HG02852 (cell line): Measurements from ENCODE around the gene SMAD6.

ENCODE experiments used
- ATAC-seq: cut with Tn5 transposase; IDR thresholded peaks from one replicate; pipeline ENCODE4 v1.9.1; 2021; ENCODE audit warnings: mild to moderate bottlenecking, moderate library complexity; ENCODE audit not compliant: unreplicated experiment

The SMAD6 gene

DNA sequence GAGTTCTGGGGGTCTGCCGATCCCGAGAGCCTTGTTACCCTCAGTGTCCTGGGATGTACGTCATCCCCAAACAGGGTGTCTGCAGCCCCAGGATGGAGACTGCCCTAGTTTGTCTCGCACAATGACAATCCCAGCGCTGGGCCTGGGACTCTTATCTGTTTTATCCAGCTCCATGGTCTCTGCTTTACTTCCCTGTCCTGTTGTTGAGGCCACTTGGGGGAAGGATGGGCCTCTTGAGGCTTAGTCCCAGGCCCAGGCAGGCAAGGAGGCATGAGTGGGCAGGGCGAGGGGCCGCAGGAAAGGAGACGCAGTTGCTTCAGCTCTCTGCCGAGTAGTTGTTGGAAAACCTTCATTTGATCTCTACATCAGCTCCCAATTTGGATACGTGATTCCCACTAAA is 17.4 kb downstream of the SMAD6 start:
- no peak for ATAC-seq

DNA sequence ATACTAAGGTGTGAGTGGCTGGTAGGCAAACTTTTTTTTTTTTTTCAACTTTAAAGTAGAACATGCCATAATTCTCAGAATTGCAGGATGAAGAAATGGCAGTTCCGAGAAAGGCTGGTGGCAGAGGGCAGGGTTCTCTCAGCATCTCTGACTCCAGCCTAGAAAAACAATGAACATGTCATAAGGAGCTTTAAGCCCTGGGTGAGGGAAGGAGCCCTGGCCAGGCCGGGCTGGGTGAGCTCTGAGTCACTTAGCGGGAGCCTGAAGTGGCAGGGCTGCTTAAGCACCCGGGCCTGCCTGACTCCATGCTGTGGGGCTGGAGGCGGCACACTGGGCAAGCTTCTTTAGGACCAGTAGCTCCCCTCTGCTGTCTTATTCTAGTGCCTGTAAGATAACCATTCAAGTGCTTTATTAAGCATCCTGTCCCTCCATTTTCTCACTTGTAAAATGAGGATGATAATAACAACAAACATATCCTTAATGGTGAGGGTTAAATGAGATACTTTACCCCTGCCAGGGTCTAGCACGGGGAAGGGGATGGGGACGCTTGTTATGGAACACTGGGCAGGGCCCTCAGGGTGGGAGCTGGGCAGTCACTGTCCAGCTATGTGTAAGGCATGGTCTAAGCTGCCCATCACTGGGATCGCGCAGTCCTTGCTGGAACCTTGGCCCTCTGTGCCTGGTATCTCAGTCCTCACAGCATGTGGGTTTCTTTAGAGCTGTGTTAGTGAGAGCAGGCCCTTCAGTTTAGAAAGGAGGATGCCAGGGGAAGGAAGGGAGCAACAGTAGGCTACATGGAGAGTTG is 18.4 kb downstream of the SMAD6 start:
- no peak for ATAC-seq

DNA sequence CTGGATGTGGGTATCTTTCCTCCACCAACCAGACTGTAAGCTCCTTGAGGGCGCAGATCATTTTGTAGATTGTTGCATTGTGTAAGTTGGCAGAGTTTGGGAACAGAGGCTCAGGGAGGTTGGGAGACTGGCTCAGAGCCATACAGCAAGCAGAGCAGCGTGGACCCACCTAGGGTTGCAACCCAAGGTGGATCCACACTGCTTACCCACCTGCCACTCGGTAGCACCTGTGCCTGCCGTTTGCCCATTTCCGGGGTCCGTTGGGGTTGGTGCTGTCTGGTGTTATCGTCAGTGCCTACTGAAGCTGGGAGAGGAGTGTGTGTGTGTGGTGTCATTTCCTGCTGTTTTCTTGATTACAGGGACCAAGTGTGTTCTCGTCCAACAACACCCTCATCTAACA is 19.0 kb downstream of the SMAD6 start:
- ATAC-seq: no peak

DNA sequence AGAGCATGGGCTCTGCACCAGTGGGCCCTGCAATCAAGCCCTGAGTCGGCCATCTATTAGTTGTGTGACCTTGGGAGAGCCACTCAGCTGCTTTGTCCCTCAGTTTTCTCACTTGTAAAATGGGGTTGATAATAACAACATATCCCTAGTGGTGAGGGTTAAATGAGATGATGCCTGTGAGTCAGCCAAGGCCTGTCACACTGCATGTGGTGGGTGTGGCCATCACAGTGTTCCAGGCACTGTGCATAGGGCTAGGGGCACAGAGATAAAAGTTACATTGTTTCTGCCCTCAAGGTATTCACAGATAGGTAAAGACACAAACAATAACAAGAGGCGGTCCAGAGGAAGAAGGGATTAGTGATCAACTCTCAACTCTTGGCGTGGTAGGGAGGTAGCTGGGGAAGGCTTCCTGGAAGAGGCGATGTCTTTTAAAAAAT is 19.5 kb downstream of the SMAD6 start:
- no peak for ATAC-seq

DNA sequence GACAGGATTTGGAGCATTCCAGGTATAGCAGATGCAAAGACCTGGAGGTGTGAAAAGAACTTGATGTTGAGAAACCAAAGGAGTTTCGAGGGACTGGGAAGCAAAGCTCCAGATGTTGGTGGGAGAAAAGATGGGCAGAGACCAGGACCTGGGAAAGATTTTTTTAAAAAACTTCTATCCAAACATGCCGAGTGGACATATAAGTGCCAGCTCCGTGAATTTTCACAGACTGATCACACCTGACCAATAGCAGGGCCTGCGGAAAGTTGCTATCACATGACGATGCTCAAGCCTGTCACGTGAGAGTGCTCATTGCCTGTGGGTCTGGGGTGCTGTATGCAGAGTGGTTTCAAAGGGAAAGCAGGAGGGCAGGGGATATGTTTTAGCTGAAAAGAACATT is 19.9 kb downstream of the SMAD6 start:
- ATAC-seq: no peak

DNA sequence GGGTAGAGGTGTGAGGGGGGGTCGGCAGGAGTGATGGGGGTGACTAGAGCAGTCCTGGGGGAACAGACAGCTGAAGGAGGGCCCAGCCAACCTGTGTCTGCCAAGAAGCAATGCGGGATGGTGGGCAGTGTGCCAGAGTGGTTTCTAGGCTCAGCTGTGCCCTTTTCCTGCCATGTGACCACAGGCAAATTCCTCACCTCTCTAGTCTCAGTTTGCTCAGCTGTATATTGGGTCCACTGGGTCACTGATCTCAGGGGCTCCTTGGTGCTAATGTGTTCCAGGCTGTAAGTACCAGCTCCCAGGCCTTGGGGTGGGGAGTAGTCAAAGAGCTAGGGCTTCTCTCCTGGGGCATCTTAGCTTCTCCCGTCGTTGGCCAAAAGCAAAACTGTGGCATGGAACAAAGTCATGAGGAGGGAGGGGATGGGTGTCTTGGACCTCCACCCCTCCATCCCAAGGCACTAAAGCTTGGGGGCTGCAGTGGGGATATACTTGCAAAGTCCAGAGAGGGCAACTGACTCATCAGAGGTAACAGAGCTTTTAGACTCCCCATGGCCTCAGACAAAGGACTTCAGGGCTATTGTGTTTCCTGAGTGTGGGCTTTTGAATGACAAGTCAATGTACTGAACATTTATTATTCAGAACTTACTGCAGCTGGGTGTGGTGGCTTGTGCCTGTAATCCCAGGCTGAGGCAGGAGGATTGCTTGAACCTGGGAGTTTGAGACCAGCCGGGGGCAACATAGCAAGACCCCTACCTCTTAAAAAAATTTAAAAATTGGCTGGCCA is 20.9 kb downstream of the SMAD6 start:
- ATAC-seq: no peak

DNA sequence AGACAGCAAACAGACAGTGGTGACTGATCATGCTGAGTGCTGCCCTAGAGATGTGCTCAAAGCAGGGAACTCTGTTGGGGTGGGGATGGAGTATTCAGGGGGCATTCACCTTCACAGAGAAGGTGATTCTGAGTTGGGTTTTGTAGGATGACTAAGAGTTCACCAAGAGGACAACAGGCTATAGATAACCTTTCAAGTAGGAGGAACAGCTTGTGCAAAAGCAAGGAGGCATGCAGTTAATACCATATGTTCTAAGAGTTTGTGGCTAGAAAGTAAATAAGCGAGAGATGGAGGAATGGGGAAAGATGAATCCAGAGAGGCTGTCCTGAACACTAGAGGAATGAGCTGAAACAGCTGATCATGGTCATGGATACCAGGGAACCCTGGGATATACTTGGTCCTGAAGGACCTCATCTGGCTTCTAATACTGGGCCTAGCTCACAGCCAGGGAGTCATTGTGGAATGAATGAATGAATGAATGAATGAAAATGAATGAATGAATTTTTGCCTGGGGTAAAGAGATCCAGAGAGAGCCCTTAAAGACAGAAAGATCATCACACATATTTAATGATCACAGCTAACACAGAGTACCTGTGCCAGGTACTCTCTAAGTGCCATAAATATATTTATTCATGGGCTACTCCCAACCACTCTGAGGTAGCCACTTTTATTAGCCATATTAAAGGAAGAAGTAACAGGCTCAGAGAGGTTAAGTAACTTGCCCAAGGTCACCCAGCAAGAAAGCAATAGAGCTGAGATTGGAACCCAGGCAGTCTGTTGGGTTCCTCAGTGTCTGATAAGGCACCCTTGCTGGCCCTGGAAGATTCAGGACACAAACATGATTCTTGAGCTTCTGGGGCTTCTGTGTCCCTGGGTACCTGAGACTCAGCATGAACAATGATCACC is 22.0 kb downstream of the SMAD6 start:
- ATAC-seq: no peak

DNA sequence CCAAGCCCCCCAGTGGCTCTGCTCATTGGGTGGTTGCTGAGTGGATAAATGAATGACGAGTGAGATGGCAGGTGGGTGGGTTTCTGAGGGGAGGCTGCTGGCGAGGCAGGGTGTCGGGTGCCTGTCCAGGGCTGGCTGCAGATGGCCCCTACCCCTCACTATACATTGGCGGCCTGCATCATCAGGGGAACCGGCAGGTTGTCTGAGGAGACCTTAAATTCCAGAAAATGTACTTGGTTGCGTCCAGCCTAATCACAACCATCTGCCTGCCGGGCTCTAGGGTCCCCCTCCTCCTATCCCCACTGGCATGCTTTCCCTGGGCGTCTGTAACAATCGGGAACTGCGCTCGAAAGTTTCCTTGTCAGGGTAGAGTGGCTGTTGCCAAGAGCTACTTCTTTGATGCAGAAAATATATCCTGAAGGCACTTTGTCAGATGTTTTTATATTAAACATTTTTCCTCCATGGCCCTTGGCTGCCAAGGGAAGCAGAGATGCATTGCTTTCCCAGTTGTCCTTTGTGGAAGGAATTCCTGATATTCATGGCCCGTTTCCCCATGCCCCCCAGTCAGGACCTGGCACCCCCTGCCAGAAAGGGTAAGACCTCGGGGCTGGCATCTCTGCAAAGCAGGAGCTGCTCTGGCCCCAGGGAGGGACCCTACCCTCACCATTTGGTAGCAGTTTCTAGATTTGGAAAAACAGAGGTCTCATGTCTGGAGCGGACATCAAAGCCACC is 22.9 kb downstream of the SMAD6 start:
- no peak for ATAC-seq

DNA sequence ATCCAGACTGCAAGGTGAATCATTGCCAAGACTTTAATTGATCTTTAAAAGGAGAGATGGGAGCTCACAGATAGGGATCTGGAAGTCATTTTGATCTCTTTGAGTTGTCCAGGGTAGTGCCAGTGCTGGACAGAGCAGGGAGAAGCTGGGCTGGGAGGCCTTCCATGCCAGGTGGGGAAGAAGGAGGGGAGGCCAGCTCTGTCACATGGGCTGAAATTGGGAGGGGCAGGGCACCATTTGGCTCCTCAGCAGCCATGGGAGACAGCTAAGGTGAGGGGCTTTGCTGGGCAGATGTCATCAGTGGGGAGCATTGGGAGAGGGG is 23.4 kb downstream of the SMAD6 start:
- ATAC-seq: no peak

DNA sequence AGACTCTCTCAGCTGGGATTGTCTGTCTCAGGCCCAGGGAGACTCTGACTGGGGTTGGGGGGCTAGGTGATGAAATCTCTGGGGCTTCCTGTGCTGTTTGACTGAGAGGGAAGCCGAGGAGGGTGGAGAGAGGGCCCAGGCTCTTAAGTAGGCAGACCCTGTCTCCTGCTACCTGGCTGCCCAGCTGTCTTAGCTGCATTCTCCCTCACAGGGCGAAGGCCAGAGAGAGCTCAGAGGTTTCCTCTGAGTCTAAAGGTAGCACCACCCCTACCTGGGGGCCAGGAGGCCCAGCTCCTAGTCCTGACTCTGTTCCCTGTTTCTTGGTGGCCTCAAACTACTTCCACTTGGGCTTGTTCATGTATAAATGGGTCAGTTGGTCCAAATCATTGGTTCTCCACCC is 24.4 kb downstream of the SMAD6 start:
- ATAC-seq: no peak

DNA sequence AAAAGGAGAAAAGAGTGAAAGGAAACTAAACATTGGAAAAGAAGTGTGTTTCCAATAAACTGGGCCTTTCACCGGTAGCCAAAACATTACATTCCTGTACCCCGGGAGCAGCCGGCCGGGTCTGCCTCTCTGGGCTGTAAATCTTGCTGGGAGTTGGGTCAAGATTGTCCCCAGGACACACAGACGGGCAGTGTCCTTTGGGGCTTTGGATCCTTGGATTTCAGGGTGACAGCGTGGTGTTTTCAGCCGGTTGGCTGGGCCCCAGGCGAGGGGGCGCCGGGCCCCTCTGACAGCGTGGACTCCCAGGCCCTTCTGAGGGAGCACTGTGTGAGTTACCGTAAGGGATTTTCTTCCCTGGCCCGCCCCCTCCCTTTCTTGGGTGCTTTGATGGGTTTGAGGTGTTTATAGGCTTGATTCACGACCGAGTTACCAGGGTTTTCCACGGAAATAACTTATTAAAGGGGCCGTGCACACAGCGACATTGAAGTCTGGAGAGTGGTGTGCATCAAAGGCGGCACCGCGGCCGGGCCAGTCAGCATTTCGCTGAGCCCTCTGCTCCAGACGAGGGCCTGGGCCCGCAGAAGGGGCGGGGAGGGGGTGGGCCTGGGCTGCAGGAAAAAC is 27.4 kb downstream of the SMAD6 start:
- ATAC-seq: no peak

DNA sequence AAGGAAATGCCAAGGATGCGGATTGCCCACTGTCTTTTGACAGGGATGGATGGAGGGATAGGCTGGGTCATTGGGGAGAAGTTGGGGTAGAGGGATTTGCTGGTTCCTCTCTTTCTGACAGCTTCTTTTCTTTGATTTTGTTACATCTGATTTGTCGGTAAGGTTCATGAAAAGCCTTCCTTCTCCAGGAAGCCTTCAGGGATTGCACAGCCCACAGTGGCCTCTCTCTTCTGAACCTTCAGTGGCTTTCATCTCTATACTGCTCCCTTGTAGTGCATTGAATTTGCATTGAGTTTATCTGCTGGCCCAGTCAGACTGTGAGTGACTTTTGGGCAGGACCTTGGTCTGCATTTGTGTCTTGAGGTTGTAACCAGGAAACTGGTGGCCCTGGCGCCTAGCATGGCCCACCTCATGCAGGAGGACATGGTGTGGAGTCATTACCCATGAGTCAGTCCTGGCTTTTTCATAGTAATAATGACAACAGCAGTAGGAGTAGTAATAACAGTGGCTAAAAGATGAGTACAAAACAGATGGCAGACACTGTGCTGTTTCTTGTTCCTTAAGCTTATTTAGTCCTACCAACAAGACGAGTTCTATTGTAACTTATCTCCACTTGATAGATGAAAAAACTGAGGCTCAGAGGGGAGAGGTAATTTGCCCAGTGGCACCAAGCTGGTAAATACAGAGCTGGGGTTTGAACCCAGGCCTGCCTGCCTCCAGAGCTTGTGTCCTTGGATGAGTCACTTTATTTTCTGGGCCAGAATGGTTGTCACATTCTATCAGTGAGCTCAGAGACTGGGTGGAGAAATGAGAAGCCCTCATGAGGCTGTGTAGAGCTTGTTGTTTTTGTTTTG is 28.4 kb downstream of the SMAD6 start:
- no peak for ATAC-seq

DNA sequence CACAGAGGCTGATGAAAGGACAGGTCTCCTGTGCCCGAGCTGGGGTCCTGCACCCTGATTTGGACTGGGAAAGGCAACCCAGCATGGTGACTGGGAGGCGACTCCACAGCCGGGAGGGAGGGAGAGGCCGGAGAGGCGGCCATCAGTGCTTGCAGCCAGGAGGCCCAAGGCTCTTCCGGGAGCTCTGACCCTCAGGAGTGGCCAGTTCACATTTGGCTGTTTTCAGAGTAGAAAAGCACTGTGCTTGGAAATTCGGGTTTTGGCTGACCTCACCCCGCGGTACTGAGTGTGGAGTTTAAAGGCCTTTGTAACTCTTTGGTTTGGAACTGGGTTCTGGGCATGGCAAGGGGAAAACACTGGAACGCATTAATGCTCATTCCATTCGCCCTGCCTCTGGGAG is 31.9 kb downstream of the SMAD6 start:
- no peak for ATAC-seq

DNA sequence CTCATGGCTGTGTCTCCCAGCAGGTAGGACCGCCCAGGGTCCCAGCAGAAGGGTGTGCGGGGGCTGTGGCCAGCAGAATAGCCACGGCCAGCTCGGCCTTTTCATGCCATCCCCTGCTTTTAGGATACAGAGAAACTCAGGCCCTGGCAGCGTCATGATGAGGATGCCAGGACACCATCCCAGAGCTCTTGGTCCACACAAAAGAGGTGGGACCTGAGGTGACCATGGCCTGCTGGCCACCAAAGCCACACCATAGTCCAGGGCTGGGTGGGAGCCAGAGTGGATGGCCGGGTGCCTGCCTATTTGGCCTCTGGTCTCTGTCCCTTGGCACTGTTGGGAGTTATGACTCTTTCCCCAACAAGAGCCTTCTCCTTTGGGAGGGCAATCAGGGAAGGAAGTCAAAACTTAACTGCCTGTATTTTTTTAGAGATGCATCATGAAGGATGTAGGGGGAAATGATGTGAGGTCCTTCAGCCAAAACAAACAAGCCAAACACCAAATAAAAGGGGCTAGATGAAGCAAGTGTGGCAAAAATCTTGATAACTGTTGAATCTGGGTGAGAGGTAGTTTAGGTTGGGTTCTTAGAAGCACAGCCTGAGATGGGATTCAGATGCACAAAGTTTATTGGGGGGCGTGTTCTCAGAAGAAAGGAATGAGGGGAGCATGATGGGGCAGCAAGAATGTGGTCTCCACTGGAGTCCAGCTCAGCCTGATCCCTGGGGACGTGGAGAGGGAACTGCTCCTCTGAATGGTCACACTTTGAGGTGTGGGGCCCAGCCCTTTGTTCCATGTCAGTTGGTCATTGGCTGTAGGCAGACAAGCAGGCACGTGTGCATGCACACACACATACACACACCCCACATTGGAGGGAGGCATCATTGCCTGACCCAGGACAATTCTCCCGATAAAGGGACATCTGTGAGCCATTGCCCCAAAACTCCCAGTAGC is 33.2 kb downstream of the SMAD6 start:
- ATAC-seq: no peak

DNA sequence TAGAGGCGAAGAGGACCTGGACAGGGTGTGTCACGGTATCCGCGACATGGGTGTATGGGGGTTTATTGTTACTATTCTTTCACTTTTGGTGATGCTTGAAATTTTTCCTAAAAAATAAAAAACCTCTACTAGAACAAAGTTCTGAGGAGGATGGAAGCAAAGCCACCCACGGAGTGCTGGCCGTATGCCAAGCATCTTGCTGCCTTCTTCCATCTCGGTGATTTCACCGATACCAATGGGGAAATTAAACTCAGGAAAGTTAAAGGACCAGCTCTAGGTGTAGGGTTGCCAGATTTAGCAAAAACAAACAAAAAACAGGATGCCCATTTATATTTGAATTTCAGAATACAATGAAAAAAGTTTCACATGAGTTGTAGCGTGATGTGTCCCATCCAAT is 33.9 kb downstream of the SMAD6 start:
- ATAC-seq: no peak

DNA sequence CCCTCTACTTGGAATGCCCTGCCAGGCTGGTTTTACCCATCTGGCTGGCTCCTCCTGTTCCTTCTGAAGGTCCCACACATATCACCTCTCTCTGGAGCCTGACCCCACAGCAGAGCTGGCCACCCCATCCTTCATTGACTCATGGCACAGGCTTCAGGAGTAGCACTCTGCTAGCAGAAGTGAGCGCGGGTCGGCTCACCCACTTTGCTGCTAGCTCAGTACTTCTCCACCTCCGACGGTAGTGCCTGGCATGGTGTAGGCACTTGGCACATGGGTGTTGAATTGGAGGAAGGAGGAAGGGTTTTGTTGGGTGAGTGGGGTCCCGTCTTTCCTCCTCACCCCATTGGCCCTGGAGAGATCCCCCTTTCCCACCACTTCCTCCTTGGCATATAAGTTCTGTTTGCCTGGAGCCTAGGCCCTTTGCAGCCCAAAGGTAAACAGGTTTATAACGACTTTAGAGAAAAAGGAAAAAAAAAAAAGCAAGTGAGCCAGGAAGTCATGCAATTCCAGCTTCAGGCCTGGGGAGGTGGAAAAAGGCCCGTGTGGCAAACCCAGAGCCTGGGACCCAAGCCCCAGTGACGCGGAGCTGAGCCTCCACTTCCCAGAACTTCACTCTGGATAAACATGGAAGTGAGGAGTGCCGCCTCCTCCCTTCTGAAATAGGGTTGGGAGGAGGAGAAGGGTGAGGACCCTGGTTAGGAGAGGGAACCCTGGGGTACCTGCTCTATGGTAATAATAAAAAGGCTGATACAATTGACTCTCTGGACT is 35.4 kb downstream of the SMAD6 start:
- no peak for ATAC-seq

DNA sequence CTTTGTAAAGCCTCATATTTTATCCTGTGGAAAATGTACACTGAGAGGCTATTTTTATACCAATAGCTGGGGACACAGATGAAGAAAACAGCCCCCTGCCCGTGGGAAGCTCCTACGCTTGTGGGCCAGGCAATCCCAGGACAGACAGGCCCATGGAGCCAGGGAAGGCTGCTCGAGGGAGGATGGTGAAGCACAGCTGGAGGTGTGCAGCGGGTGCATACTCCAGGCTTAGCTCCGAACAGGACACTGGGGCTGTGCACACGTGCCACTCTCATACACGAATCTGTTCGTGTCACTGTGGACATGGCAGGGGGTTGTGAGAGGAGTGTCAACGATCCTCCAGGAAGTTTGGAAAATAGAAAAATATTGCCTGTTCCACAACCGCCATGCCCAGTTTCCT is 36.1 kb downstream of the SMAD6 start:
- no peak for ATAC-seq

DNA sequence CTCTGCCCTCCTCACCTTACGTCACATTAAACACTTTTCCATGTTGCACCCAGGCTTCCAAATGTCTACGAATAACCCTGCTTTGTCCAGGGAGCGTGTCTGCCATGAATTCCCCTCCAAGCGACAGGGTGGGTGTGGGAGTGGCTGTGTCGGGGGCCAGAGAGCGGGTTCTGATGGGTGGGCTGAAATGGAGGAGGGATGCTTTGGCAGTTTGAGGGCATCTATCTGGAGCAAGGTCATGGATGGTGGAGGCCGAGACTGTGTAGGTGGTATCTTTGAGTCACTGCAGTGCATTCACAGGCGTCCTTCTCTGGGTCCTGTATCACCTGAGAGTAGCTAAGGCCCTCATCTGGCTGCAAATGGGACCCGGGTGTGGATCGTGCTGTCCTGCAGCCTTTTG is 36.6 kb downstream of the SMAD6 start:
- ATAC-seq: no peak
